Lower leg skin (tissue), 3 donors: ENCODE measurements around the gene KICS2.

ENCODE experiments used
- POLR2A ChIP-seq, 2 donors: fragments of 450-650 bp; IDR thresholded peaks; one replicate each; pipeline ENCODE4 v1.6.1; 2016 to 2017; ENCODE audit warnings: antibody characterized with exemption in 2 of 2, mild to moderate bottlenecking in 1 of 2, moderate library complexity in 1 of 2
- TF ChIP-seq, protein P1 (sequence below), 3 donors: fragments of 450-650 bp; IDR thresholded peaks; one replicate each; pipeline ENCODE4 v1.5.1; 2016; ENCODE audit warnings: antibody characterized with exemption in 3 of 3, mild to moderate bottlenecking in 3 of 3, moderate library complexity in 2 of 3

DNA sequence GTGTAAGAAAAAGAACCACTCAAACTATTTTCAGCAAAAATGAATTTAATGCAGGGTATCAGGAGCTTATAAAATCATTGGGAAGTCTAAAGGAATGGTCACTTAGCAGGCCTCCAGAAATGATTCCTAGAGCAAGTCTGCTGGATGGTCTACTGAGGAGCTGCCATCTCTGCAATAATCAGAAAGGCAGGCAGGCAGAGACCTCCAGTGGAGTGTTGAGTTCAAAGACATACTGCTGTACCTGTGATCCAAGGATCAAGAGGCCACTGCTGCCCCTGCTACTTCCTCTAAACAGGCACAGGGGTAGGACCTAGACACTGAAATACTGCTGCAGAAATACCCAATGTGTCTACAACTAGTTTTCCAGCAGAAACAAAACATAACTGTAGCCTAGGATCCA is 14.5 kb upstream of the KICS2 start:
- TF ChIP-seq, protein P1, sequence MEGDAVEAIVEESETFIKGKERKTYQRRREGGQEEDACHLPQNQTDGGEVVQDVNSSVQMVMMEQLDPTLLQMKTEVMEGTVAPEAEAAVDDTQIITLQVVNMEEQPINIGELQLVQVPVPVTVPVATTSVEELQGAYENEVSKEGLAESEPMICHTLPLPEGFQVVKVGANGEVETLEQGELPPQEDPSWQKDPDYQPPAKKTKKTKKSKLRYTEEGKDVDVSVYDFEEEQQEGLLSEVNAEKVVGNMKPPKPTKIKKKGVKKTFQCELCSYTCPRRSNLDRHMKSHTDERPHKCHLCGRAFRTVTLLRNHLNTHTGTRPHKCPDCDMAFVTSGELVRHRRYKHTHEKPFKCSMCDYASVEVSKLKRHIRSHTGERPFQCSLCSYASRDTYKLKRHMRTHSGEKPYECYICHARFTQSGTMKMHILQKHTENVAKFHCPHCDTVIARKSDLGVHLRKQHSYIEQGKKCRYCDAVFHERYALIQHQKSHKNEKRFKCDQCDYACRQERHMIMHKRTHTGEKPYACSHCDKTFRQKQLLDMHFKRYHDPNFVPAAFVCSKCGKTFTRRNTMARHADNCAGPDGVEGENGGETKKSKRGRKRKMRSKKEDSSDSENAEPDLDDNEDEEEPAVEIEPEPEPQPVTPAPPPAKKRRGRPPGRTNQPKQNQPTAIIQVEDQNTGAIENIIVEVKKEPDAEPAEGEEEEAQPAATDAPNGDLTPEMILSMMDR (IDR thresholded peaks at IDR 0.05), result no peak
- no peak for TF ChIP-seq POLR2A (IDR thresholded peaks at IDR 0.05)
